ENCODE data around the gene ZYX. TPM values are rescaled to one million over a fixed set of nuclear protein-coding genes. Genes with fewer than 3 reads are reported as not detected.

Gene ZYX
- total RNA-seq, 1 experiment from 2014 or later = 132 TPM

DNA sequence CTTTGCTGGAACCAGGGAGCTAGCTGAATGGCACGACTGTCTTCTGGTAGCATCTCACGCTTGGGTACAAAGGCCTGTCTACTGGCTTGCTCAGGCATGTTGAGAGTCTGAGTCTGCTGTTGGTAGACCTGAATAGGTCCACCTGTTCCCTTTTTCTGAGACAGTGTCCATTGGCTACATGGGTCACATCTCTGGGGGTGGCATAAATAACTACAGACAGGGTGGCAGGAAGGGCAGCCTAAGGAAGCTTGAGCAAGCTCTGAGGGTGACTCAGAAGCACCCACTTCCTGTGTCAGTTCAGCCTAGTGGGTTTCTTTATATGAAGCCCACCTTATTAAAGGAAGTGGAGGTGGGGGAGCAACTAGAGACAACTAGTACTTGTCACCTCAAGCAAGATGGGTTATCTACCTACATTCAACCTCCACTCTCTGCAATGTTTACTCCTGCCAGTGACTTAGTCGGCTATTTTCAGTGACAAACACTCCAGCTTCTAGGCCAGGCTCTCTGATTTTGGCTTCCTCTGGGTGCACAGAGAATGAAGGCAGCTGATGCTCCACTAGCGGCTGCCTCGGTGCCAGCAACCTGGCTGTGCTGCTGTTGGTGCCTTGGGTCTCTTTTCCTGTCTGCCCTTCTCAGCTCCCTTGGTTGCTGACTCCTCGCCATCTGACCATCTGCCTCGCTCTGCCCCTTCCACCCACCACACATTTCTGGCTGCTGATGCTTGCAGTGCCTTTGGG lies 5.7 kb upstream of the ZYX start:
- POLR2A ChIA-PET (ENCODE audit: low non-redundant PET) = interaction anchor here (0.5 to 0.7 kb wide), 2 partner anchors 73 to 85 kb away, joined by 3 read pairs; no protein-coding TSS in a partner anchor
- intact Hi-C loops (cut with micrococcal nuclease; ENCODE audit: unreplicated experiment) = loop anchor here (5.0 kb wide), 1 partner anchor 78 kb away; no protein-coding TSS in a partner anchor
- no peaks in the 10 kb centered on the region for H3K9me3 ChIP-seq (ENCODE audit: low read depth, low read length, poor library complexity, severe bottlenecking)
- no peak for TF ChIP-seq EZH2 (IDR thresholded peaks at IDR 0.05; ENCODE audit: borderline replicate concordance, low read depth, low read length, poor library complexity, severe bottlenecking)
- TF ChIP-seq CTCF (conservative IDR thresholded peaks at IDR 0.05; ENCODE audit: low read depth, low read length) = no peak
- H3K4me3 ChIP-seq (ENCODE audit: low read depth, low read length, poor library complexity, severe bottlenecking) = no peak overlapping the region
- peaks cover 30% of the 10 kb centered on the region for H3K4me1 ChIP-seq (ENCODE audit: insufficient read depth, low read length, poor library complexity, severe bottlenecking)
- BruUV-seq (replicated peaks) = no TSS peak
- CTCF ChIA-PET = no interaction called here
- no peaks in the 10 kb centered on the region for H3K36me3 ChIP-seq (ENCODE audit: insufficient read depth, low read length, poor library complexity, severe bottlenecking)
- no peaks in the 10 kb centered on the region for H3K27me3 ChIP-seq (replicated peaks; ENCODE audit: insufficient read depth, low read depth, low read length, poor library complexity)
- DNase-seq (ENCODE audit: low spot score) = no peak
- H3K27ac ChIP-seq (ENCODE audit: low read depth, low read length, poor library complexity, severe bottlenecking) = no peak overlapping the region

DNA sequence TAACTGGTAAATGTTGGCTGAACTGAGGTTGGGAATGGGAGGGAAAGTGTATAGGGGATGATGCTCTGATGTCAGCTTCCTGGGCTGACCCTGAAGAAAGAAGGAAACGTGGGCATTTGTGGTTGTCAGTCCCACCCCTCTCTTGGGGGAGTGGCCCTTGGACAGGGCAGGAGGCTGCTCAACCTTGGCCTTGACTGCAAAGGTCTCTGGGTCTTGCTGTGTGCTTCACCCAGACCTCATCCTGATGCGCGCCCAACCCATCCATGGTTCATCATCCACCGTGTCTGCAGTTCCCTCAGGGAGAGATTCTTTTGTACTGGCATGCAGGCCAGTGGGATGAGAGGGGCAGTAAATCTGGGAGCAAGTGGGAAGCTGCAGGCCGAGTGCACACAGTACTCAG lies 4.7 kb upstream of the ZYX start:
- BruUV-seq (replicated peaks) = no TSS peak
- ChIA-PET POLR2A (ENCODE audit: low non-redundant PET) (no interaction called here), CTCF (no interaction called here)
- H3K36me3 ChIP-seq (ENCODE audit: insufficient read depth, low read length, poor library complexity, severe bottlenecking) = no peaks in the 10 kb centered on the region
- no peak overlapping the region for H3K27ac ChIP-seq (ENCODE audit: low read depth, low read length, poor library complexity, severe bottlenecking)
- TF ChIP-seq CTCF (conservative IDR thresholded peaks at IDR 0.05; ENCODE audit: low read depth, low read length) (no peak), EZH2 (IDR thresholded peaks at IDR 0.05; ENCODE audit: borderline replicate concordance, low read depth, low read length, poor library complexity, severe bottlenecking) (no peak)
- no peak overlapping the region for H3K4me3 ChIP-seq (ENCODE audit: low read depth, low read length, poor library complexity, severe bottlenecking)
- peaks cover 30% of the 10 kb centered on the region for H3K4me1 ChIP-seq (ENCODE audit: insufficient read depth, low read length, poor library complexity, severe bottlenecking)
- H3K27me3 ChIP-seq (replicated peaks; ENCODE audit: insufficient read depth, low read depth, low read length, poor library complexity) = no peaks in the 10 kb centered on the region
- intact Hi-C loops (cut with micrococcal nuclease; ENCODE audit: unreplicated experiment) = loop anchor here (5.0 kb wide), 1 partner anchor 79 kb away; no protein-coding TSS in a partner anchor
- H3K9me3 ChIP-seq (ENCODE audit: low read depth, low read length, poor library complexity, severe bottlenecking) = no peaks in the 10 kb centered on the region
- DNase-seq (ENCODE audit: low spot score) = no peak

GRCh38 chr7:143379611-143380259 lies 1.4 kb upstream of the ZYX start:
- peaks cover 35% of the 10 kb centered on the region for H3K4me1 ChIP-seq (ENCODE audit: insufficient read depth, low read length, poor library complexity, severe bottlenecking)
- intact Hi-C loops (cut with micrococcal nuclease; ENCODE audit: unreplicated experiment) = loop anchor here (1.0 to 5.0 kb wide), 2 partner anchors 82 to 139 kb away; no protein-coding TSS in a partner anchor
- no peaks in the 10 kb centered on the region for H3K36me3 ChIP-seq (ENCODE audit: insufficient read depth, low read length, poor library complexity, severe bottlenecking)
- H3K9me3 ChIP-seq (ENCODE audit: low read depth, low read length, poor library complexity, severe bottlenecking) = no peaks in the 10 kb centered on the region
- H3K27me3 ChIP-seq (replicated peaks; ENCODE audit: insufficient read depth, low read depth, low read length, poor library complexity) = no peaks in the 10 kb centered on the region
- peak overlapping the region; percentile 65 for H3K4me3 ChIP-seq (ENCODE audit: low read depth, low read length, poor library complexity, severe bottlenecking)
- no peak for DNase-seq (ENCODE audit: low spot score)
- TSS peak; percentile 72 for BruUV-seq (replicated peaks)
- peak overlapping the region; percentile 97 for H3K27ac ChIP-seq (ENCODE audit: low read depth, low read length, poor library complexity, severe bottlenecking)
- no peak for TF ChIP-seq CTCF (conservative IDR thresholded peaks at IDR 0.05; ENCODE audit: low read depth, low read length)
- TF ChIP-seq EZH2 (IDR thresholded peaks at IDR 0.05; ENCODE audit: borderline replicate concordance, low read depth, low read length, poor library complexity, severe bottlenecking) = no peak
- POLR2A ChIA-PET (ENCODE audit: low non-redundant PET) = interaction anchor here (0.6 kb wide), 1 partner anchor 114 kb away, joined by 8 read pairs; no protein-coding TSS in a partner anchor
- CTCF ChIA-PET = interaction anchor here (0.5 to 1.2 kb wide), 11 partner anchors 7 to 1074 kb away, joined by 3 to 19 read pairs (median 5); partner anchors contain the start of genes FAM131B and GSTK1

Measured in A673 (cell line).